Urinary bladder (tissue), 4 donors: Measurements from ENCODE around the gene DTX1. TPM values are rescaled to one million over a fixed set of nuclear protein-coding genes. Genes with fewer than 3 reads are reported as not detected.

Experiments
- DNase-seq: peaks from one replicate; pipeline ENCODE4 v3.0.0-alpha.2; 2015; ENCODE audit errors: extremely low spot score
- H3K27ac ChIP-seq: one replicate; pipeline ENCODE4 v1.5.1; 2013; ENCODE audit warnings: low read depth, mild to moderate bottlenecking, moderate library complexity
- H3K36me3 ChIP-seq: one replicate; pipeline ENCODE4 v1.6.1; 2013; ENCODE audit warnings: mild to moderate bottlenecking, moderate library complexity; ENCODE audit not compliant: insufficient read depth
- H3K4me1 ChIP-seq: one replicate; pipeline ENCODE4 v1.6.1; 2013; ENCODE audit warnings: mild to moderate bottlenecking, moderate library complexity; ENCODE audit not compliant: insufficient read depth
- H3K4me3 ChIP-seq: one replicate; pipeline ENCODE4 v1.5.1; 2013; ENCODE audit warnings: low read depth, low read length
- WGBS: extraction: QIAGEN DNeasy Blood & Tissue Kit; methylation state at CpG from one replicate; pipeline ENCODE4 v1.1.7; 2013; 5-methylcytosine and 5-hydroxymethylcytosine counted together
- polyA plus RNA-seq: library from polyadenylated mRNA; stranded (reverse); fragments of 200-250 nt; gene quantifications from one replicate; pipeline ENCODE4 v1.2.3, GENCODE V29; 2013
- total RNA-seq: library from RNA; depleted of rRNA; stranded (reverse); fragments of >200 nt; gene quantifications from one replicate; pipeline ENCODE4 v1.2.3, GENCODE V29; 2014
- donor health status: healthy with polysubstance abuse.
- donor health status: healthy.

Gene DTX1
- total and polyA plus RNA-seq, 2 donors, result 1.5 to 3.3 TPM

DNA sequence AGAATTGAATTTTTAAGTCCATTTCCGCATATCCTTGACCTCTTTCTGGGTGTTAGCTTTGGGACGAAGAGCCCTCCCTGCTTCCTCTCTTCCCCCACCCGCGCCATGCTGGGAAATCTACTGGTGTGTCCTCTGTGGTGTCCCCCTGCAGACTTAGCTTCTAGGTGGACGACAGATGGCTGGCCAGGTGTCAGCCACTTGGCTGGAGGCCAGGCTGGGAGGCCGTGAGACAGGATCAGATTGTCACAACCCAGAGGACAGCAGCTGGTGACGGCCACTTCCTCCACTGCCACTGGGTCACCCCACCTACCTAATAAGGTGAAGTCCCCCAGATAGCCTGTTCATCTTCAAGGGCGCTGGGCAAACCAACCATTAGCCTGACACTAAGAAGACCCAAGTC, 13.3 kb upstream of the DTX1 start:
- Histone ChIP-seq H3K27ac (no peak overlapping the region), H3K4me1 (no peaks in the 10 kb centered on the region), H3K36me3 (no peaks in the 10 kb centered on the region), H3K4me3 (no peak overlapping the region)
- WGBS, result 72% methylated on average over 8 of the region's 8 CpGs
- no peak for DNase-seq

DNA sequence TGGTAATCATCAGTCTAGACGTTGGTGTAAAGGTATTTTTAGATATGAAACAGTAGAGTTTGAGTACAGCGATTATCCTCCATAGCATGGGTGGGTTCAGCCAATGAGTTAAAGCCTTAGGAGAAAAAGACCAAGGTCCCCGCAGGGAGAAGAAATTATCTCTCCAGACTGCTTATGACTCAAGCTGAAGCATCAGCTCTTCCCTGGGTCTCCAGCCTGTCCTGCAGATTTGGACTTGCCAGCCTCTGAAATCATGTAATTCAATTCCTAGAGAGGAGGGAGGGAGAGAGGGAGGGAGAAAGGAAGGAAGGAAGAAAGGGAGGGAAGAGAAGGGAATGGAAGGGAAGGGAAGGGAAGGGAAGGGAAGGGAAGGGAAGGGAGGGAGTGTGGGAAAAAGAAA, 12.0 kb upstream of the DTX1 start:
- Histone ChIP-seq H3K4me3 (no peak overlapping the region), H3K4me1 (no peaks in the 10 kb centered on the region), H3K27ac (no peak overlapping the region), H3K36me3 (no peaks in the 10 kb centered on the region)
- WGBS, result 76% methylated on average over 3 of the region's 3 CpGs
- no peak for DNase-seq

DNA sequence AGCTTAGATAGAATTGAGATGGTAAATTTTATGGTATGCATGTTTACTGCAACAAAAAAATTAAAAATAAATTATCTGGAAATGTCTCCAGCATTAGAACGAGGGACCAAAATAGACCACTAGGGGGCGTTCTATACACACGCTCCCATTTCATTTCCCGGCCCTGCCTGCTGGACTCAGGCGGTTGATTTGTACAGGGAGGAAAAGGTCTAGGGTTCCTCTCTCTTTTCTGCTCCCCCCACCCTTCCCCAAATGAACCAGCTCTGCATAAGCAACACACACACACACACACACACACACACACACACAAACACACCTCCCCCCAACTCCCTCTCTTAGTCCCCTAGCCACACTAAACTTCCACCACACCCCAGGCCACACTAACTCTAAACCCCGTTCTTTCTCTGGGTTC, 7.8 kb upstream of the DTX1 start:
- WGBS, result 10% methylated on average over 6 of the region's 6 CpGs
- H3K36me3 ChIP-seq, result no peaks in the 10 kb centered on the region
- no peak overlapping the region for H3K27ac ChIP-seq
- no peak overlapping the region for H3K4me3 ChIP-seq
- peak; percentile 15 for DNase-seq
- no peaks in the 10 kb centered on the region for H3K4me1 ChIP-seq

DNA sequence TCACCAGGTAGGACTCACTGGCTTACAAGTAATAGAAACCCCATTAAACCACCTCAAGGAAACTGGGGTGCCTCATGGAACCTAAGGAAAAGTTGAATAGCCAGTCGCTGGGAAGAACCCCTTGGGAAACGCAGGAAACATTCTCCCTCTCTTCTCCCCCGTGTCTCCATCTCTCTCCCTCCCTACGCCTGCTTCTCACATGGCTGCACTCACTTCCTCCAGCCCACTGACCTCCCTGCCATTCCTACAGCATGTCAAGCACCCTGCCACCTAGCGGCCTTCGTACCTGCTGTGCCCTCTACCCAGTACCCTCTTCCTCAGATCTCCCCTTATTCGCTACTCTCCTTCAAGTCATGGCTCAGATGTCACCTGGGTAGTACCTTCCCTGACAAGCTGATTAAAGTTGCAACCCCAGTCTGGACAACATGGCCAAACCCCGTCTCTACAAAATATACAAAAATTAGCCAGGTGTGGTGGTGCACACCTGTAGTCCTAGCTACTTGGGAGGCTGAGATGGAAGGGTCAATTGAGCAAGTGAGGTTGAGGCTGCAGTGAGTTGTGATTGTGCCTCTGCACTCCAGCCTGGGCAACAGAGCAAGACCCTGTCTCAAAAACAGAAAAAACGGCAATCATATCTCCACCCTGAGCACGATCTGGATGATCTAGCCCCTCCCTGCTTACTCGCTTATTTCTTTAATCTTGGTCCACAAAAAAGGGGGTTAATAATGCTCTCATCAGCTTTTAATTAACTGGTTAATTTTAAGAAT, 6.4 kb upstream of the DTX1 start:
- Histone ChIP-seq H3K27ac (no peak overlapping the region), H3K4me3 (no peak overlapping the region), H3K4me1 (no peaks in the 10 kb centered on the region), H3K36me3 (no peaks in the 10 kb centered on the region)
- DNase-seq, result no peak
- 43% methylated on average over 11 of the region's 11 CpGs for WGBS

DNA sequence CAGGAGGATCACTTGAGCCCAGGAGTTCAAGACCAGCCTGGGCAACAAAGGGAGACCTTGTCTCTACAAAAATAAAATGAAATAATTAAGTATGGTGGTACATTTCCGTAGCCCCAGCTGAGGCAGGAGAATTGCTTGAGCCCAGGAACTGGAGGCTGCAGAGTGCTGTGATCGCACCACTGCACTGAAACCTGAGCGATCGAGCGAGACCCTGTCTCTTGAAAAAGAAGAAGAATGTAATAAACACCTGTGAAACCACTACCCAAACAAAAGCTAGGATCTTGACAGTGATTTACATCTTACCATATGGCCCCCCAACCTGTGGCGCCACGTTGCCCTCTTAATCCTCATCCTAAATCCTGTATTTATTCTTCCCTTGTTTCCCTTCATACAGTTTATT, 5.7 kb upstream of the DTX1 start:
- no peak overlapping the region for H3K27ac ChIP-seq
- 78% methylated on average over 7 of the region's 7 CpGs for WGBS
- no peaks in the 10 kb centered on the region for H3K36me3 ChIP-seq
- no peak for DNase-seq
- H3K4me1 ChIP-seq, result no peaks in the 10 kb centered on the region
- no peak overlapping the region for H3K4me3 ChIP-seq

DNA sequence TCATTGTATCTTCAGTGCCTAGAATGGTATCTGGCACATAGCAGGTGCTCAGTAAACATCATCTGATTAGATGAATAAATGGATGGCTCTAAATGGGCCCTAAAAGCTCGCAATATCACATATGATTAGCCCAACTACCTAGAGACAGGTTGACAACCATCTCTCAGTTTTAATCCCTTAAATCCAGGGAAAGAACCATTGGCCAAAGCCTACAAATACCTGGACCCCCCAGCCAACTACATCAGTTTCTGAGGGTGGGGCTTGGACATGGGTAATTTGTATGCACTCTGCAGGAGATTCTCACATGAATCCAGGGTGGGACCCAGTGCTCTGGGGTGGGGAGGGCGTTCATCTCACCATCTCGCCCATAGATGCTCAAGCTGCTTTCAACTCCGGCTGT, 4.8 kb upstream of the DTX1 start:
- H3K36me3 ChIP-seq, result no peaks in the 10 kb centered on the region
- no peak for DNase-seq
- H3K4me3 ChIP-seq, result no peak overlapping the region
- H3K27ac ChIP-seq, result no peak overlapping the region
- 78% methylated on average over 4 of the region's 4 CpGs for WGBS
- no peaks in the 10 kb centered on the region for H3K4me1 ChIP-seq

DNA sequence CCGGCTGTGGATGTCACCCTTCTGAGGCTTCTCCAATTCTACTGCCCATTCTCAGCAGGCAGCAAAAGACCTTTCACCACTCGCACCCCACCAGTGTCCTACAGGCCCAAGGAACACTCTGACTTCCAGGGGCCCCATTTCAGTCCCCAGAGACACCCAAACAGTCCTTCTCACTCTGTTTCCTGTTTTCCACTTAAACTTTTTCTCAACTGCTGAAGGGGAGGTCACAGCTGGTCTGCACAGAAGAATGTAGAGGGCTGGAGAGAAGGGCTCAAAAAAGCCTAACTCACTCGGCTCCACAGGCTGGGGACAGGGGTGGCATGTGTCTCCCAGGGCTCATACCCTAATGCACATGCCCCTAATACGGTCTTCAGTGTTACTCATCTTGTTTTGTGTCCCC, 4.2 kb upstream of the DTX1 start:
- DNase-seq, result no peak

DNA sequence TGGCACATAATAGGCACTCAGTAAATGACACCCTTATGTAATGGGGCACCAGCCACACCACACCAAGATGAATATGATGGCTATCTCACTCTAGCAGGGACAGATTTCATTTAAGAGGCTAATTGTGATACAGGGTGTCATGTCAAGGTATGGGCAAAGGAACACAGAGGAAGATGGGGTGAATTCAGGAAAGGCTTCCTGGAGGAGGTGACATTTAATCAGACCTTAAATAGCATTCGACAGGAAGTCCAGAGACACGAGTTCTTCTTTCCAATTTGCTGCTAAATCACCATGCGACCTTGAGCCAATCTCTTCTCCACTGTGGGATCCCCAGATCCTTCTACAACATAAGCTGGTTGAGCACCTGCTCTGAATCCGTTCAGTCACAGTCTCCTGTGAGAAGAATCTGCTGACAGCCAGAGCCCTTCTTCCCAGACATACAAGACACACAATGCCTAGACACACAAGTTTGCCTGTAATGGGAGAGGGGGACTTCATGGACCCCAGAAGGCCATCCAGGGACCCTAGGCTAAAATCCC, 1.5 kb upstream of the DTX1 start:
- Histone ChIP-seq H3K27ac (no peak overlapping the region), H3K4me3 (no peak overlapping the region), H3K4me1 (no peaks in the 10 kb centered on the region), H3K36me3 (no peaks in the 10 kb centered on the region)
- no peak for DNase-seq
- WGBS, result 64% methylated on average over 4 of the region's 4 CpGs

More for the DNA sequence above, 4.2 kb upstream of the DTX1 start:
- Histone ChIP-seq H3K4me1 (no peaks in the 10 kb centered on the region), H3K36me3 (no peaks in the 10 kb centered on the region), H3K27ac (no peak overlapping the region), H3K4me3 (no peak overlapping the region)
- WGBS, result 53% methylated on average over 4 of the region's 4 CpGs

DNA sequence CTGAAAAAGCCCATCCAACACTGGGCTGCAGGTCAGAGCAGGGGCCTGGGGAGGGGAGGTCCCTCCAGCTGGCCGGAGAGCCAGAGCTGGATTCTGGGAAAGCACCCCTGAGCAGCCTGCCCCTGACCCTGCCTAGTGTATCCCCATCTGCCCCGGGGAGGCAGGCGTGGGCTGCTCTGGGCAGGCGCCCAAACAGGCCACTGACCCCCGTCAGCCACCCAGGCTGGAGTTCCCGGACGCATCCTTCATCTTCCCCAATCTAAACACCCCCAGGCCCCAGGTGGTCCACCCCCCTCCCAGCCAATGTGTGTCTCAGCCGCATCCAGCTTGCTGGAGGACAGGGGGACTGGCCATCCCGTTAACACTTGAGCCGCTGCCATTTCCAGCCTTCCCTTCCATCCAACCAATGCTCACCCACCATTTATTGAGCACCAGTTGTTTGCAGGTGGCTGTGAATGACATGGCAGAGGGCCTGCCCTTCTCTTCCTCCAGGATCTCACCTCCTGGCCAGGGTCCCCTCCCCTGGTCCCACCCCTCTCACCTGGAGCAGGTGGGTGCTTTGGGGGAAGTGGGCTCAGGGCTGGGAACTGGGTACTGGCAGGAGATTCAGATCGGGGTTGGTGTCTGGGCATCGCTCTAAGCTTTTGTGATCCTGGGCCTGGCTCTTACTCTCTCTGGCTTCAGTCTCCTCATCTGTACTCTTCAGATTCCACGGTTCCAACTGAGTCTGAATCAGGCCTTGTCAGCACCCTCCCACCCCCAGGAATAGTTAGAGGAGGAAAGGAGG, 743 bp upstream of the DTX1 start:
- DNase-seq, result no peak
- H3K27ac ChIP-seq, result no peak overlapping the region
- H3K4me3 ChIP-seq, result no peak overlapping the region
- H3K4me1 ChIP-seq, result no peaks in the 10 kb centered on the region
- no peaks in the 10 kb centered on the region for H3K36me3 ChIP-seq
- WGBS, result 50% methylated on average over 13 of the region's 13 CpGs

DNA sequence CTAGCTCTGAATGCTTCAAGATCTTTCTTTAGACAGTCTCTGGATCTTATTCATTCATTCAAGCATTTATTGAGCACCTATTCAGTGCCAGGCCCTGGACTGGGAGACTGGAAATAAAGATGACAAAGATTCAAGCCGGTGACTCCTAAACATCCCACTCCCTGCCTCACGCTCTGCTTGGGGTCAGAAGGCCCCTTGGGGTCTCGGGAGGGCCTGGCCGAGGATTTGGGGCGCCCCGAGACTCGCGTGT, 224 bp upstream of the DTX1 start:
- Histone ChIP-seq H3K36me3 (no peaks in the 10 kb centered on the region), H3K4me1 (no peaks in the 10 kb centered on the region), H3K4me3 (peak overlapping the region; percentile 44), H3K27ac (no peak overlapping the region)
- no peak for DNase-seq
- 9% methylated on average over 8 of the region's 8 CpGs for WGBS

DNA sequence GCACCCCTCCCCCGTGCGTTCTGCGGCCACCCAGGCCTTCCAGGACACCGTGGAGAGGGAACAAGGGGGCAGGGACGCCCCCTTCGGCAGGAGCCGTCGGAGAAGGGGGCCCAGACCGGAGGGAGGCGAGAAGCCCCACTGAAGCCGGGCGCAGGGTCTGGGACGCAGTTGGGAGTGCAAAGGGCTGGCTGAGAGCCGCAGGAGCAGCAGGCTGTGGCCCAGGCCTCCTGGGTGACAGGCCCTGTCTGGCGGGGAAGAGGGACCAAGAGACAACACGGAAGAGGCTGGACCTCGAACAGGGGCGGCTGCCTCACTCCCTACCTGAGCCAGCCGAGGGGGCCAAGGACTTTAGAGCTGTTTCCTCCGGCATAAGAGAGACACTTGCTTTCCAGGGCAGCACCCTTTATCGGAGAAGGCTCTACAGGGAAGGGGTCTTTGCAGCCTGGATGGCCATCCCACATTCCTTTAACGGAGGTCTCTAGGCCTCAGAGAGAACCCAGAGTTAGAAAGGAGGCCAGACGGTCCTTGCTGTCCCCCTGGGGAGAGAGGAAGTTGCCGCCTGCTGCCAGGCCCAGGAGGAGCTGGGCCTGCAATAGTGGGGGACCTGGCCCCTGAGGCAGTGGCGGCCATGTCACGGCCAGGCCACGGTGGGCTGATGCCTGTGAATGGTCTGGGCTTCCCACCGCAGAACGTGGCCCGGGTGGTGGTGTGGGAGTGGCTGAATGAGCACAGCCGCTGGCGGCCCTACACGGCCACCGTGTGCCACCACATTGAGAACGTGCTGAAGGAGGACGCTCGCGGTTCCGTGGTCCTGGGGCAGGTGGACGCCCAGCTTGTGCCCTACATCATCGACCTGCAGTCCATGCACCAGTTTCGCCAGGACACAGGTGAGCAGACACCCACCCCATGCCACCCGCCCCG, 1.3 kb downstream of the DTX1 start:
- 55% methylated on average over 44 of the region's 44 CpGs for whole genome bisulfite sequencing
- no peaks in the 10 kb centered on the region for H3K4me1 ChIP-seq
- no peak overlapping the region for H3K27ac ChIP-seq
- no peak overlapping the region for H3K4me3 ChIP-seq
- H3K36me3 ChIP-seq, result no peaks in the 10 kb centered on the region
- no peak for DNase-seq

DNA sequence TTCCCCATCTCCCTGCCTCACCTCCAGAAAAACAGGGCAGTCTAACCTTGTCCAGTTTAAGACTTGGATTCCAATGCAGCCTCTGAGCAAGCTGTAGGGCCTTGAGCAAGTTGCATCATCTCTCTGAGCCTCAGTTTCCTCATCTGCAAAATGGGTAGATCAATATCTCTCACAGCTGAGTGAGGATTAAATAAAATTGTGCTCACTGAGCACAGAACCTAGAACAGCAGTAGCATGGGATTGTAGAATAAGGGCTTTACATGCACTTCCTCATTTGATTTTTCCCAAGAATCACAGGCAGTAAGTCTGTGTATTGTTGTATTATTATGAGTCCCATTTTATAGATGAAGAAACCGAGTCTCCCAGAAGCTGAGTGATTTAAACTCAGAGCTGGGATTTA, 2.0 kb downstream of the DTX1 start:
- 93% methylated on average over 1 of the region's 1 CpG for WGBS
- H3K4me3 ChIP-seq, result no peak overlapping the region

DNA sequence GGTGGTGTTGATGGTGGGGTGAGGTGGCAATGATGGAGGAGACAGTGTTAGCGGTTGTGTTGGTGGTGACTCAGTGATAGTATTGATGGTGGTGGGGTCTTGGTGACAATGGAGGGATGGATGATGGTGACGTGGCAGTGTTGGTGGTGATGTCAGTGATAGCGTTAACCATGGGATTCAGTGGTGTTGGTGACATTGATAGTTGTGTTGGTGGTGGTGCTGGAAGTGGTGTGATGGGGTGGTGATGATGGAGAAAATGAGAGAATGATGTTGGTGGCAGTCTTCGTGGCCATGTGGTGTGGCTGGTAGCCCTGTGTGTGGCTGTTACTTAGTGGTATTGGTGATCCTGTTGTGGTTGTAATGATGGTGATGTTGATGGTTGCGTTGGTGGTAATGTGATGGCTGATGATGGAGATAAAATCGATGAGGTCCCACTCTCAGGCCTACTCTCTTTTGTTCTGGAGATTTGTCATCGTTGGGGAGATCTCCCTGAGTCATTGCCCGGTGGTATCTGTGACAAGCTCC, 2.6 kb downstream of the DTX1 start:
- WGBS, result 89% methylated on average over 8 of the region's 8 CpGs
- Histone ChIP-seq H3K4me3 (no peak overlapping the region), H3K4me1 (no peaks in the 10 kb centered on the region), H3K27ac (no peak overlapping the region), H3K36me3 (no peaks in the 10 kb centered on the region)
- DNase-seq, result no peak

More for the DNA sequence above, 2.0 kb downstream of the DTX1 start:
- Histone ChIP-seq H3K36me3 (no peaks in the 10 kb centered on the region), H3K4me1 (no peaks in the 10 kb centered on the region), H3K27ac (no peak overlapping the region)
- DNase-seq, result no peak
